GF-D8 (cell line): ENCODE results near the gene DPYSL5.

Source experiments
- DNase-seq: peaks from one replicate; lab custom pipeline; 2025; lab: John Stamatoyannopoulos, UW

The DPYSL5 gene

GRCh38 chr2:26993768-26994167, 145.8 kb downstream of the DPYSL5 start:
- no peak for DNase-seq

DNA sequence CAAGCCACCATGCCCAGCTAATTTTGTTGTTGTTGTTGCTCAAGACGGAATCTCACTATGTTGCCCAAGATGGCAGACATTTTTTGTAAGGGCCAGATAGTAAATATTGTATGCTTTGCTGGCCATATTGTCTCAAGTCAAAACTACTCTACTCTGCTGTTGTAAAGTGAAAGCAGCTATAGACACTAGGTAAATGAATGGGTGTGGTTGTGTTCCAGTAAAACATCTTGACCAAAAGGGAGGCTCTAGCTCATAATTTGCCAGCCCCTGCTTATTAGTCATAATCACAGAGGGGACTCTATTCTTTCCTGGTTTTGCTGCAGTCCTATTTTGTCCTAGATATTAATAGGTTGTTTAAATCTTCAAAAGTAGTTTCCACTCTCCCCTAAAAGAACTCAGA, 147.1 kb downstream of the DPYSL5 start:
- no peak for DNase-seq

GRCh38 chr2:26997394-26997793, 149.5 kb downstream of the DPYSL5 start:
- no peak for DNase-seq

DNA sequence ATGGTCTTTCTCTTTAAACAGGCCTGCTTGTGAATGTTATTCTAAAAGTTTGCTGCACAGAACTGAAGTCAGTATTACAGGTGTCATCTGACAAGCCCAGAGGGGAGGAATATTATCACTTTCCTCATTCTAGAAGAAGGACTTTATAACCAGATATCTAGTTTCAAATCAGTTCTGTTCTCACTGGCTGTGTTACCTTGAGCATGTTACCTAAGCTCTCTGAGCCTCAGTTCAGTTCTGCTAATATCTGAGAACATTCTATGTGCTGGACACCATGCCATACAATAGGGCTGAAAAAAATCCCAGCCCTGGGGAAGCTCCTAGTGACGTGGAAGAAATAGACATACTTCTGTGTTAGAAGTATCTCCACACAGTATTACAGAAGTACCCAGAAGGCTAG, 150.4 kb downstream of the DPYSL5 start:
- no peak for DNase-seq
